GM18858 (cell line): ENCODE data around the gene POFUT1.
A peak's percentile ranks its signal among the peaks of the same experiment; 100 is the strongest.
"Not testable (repeated sequence)": the region's sequence is repeated elsewhere in the genome, so short reads cannot be mapped to it uniquely, and the experiment has no call there.

Experiments
- ATAC-seq: cut with Tn5 transposase; IDR thresholded peaks from one replicate; pipeline ENCODE4 v1.9.1; 2021; ENCODE audit not compliant: unreplicated experiment

The POFUT1 gene

GRCh38 chr20:32271620-32272019 is 63.9 kb downstream of the POFUT1 start:
- ATAC-seq, result no peak

GRCh38 chr20:32274359-32274758 is 66.7 kb downstream of the POFUT1 start:
- no peak for ATAC-seq

GRCh38 chr20:32275163-32275562 is 67.5 kb downstream of the POFUT1 start:
- ATAC-seq, result not testable (repeated sequence)

- ATAC-seq, result peak; percentile 64
These were observed 69.9 kb downstream of the POFUT1 start, which contains the start of gene KIF3B for GRCh38 chr20:32277361-32278198. KIF3B (plus strand) TSS chr20:32277651; CDS start chr20:32309778, 32,127 bp downstream.

- peak; percentile 55 for ATAC-seq
These were observed 70.5 kb downstream of the POFUT1 start for GRCh38 chr20:32278199-32278643.

- no peak for ATAC-seq
These were observed 74.0 kb downstream of the POFUT1 start for GRCh38 chr20:32281711-32282110.

- no peak for ATAC-seq
These were observed 74.8 kb downstream of the POFUT1 start for GRCh38 chr20:32282461-32282860.

- no peak for ATAC-seq
These were observed 77.5 kb downstream of the POFUT1 start for GRCh38 chr20:32285082-32285620.

GRCh38 chr20:32285621-32286371 is 78.1 kb downstream of the POFUT1 start:
- peak; percentile 76 for ATAC-seq

- ATAC-seq, result no peak
These were observed 79.6 kb downstream of the POFUT1 start for GRCh38 chr20:32287231-32287638.
